ENCODE data around the gene MAGI1.

MAGI1 gene

GRCh38 chr3:66012711-66013110 is 26.0 kb downstream of the MAGI1 start:
- no peak for DNase-seq

GRCh38 chr3:66010739-66011655 is 27.7 kb downstream of the MAGI1 start:
- DNase-seq, result no peak

- DNase-seq, result no peak
These were observed 28.4 kb downstream of the MAGI1 start for GRCh38 chr3:66010348-66010738.

GRCh38 chr3:66004244-66004643 is 34.5 kb downstream of the MAGI1 start:
- DNase-seq, result no peak

- no peak for DNase-seq
These were observed 37.1 kb downstream of the MAGI1 start for GRCh38 chr3:66001626-66002025.

- DNase-seq, result no peak
These were observed 38.2 kb downstream of the MAGI1 start for GRCh38 chr3:66000506-66000905.

GRCh38 chr3:65999606-66000005 is 39.1 kb downstream of the MAGI1 start:
- DNase-seq, result no peak

- no peak for DNase-seq
These were observed 42.1 kb downstream of the MAGI1 start for GRCh38 chr3:65996589-65996988.

GRCh38 chr3:65995515-65995914 is 43.2 kb downstream of the MAGI1 start:
- no peak for DNase-seq

GRCh38 chr3:65995030-65995429 is 43.7 kb downstream of the MAGI1 start:
- DNase-seq, result no peak

GRCh38 chr3:65993134-65993900 is 45.4 kb downstream of the MAGI1 start:
- no peak for DNase-seq

- no peak for DNase-seq
These were observed 46.6 kb downstream of the MAGI1 start for GRCh38 chr3:65992106-65992505.

GRCh38 chr3:65988411-65989180 is 50.1 kb downstream of the MAGI1 start:
- no peak for DNase-seq

- DNase-seq, result no peak
These were observed 52.4 kb downstream of the MAGI1 start for GRCh38 chr3:65986285-65986684.

GRCh38 chr3:65984975-65985374 is 53.7 kb downstream of the MAGI1 start:
- no peak for DNase-seq

- DNase-seq, result no peak
These were observed 55.6 kb downstream of the MAGI1 start for GRCh38 chr3:65983100-65983499.

GRCh38 chr3:65979731-65980130 is 59.0 kb downstream of the MAGI1 start:
- DNase-seq, result no peak

GRCh38 chr3:65979162-65979561 is 59.6 kb downstream of the MAGI1 start:
- no peak for DNase-seq

- no peak for DNase-seq
These were observed 60.6 kb downstream of the MAGI1 start for GRCh38 chr3:65978116-65978515.

GRCh38 chr3:65975032-65975431 is 63.7 kb downstream of the MAGI1 start:
- no peak for DNase-seq

GRCh38 chr3:65974509-65974908 is 64.2 kb downstream of the MAGI1 start:
- no peak for DNase-seq

GRCh38 chr3:65972765-65973164 is 66.0 kb downstream of the MAGI1 start:
- no peak for DNase-seq

Data from effector CD4-positive, alpha-beta T cell (primary cell).